ENCODE data around the gene CEP112.

Gene CEP112

GRCh38 chr17:65895969-65896368, 296.0 kb downstream of the CEP112 start:
- ChIA-PET CTCF (no interaction called here), POLR2A (no interaction called here)
- no peak for TF ChIP-seq BHLHE40 (IDR thresholded peaks at IDR 0.05; ENCODE audit: borderline replicate concordance)
- TF ChIP-seq HDGF (IDR thresholded peaks at IDR 0.05; ENCODE audit: borderline replicate concordance) = no peak
- TF ChIP-seq ZNF384 (IDR thresholded peaks at IDR 0.05) = no peak
- no peak for TF ChIP-seq FOXA1 (IDR thresholded peaks at IDR 0.05)
- no peak for TF ChIP-seq SUZ12 (IDR thresholded peaks at IDR 0.05)
- TF ChIP-seq LEF1 (IDR thresholded peaks at IDR 0.05; ENCODE audit: borderline replicate concordance) = no peak
- TF ChIP-seq L3MBTL2 (conservative IDR thresholded peaks at IDR 0.05) = no peak
- TF ChIP-seq PKNOX1 (IDR thresholded peaks at IDR 0.05) = no peak
- TF ChIP-seq FOXK2 (IDR thresholded peaks at IDR 0.05) = no peak
- no peak for TF ChIP-seq FOXM1 (IDR thresholded peaks at IDR 0.05; ENCODE audit: borderline replicate concordance)
- no peak for TF ChIP-seq NFRKB (IDR thresholded peaks at IDR 0.05)
- TF ChIP-seq TARDBP (IDR thresholded peaks at IDR 0.05) = no peak
- TF ChIP-seq ARNT (IDR thresholded peaks at IDR 0.05) = no peak
- TF ChIP-seq SP1 (IDR thresholded peaks at IDR 0.05) = no peak
- TF ChIP-seq CTBP1 (IDR thresholded peaks at IDR 0.05; ENCODE audit: borderline replicate concordance) = no peak
- no peak for TF ChIP-seq ELF4 (IDR thresholded peaks at IDR 0.05)
- no peak for DNase-seq (ENCODE audit: extremely low spot score)

GRCh38 chr17:65893692-65894279, 298.1 kb downstream of the CEP112 start:
- ChIA-PET POLR2A (no interaction called here), CTCF (no interaction called here)
- no peak for DNase-seq (ENCODE audit: extremely low spot score)
- TF ChIP-seq LEF1 (IDR thresholded peaks at IDR 0.05; ENCODE audit: borderline replicate concordance) = no peak
- no peak for TF ChIP-seq ELF4 (IDR thresholded peaks at IDR 0.05)
- no peak for TF ChIP-seq FOXM1 (IDR thresholded peaks at IDR 0.05; ENCODE audit: borderline replicate concordance)
- TF ChIP-seq L3MBTL2 (conservative IDR thresholded peaks at IDR 0.05) = no peak

- CTCF ChIA-PET = no interaction called here
- POLR2A ChIA-PET = no interaction called here
- DNase-seq (ENCODE audit: extremely low spot score) = no peak
- no peak for TF ChIP-seq FOXK2 (IDR thresholded peaks at IDR 0.05)
- no peak for TF ChIP-seq LEF1 (IDR thresholded peaks at IDR 0.05; ENCODE audit: borderline replicate concordance)
- no peak for TF ChIP-seq ZNF384 (IDR thresholded peaks at IDR 0.05)
- TF ChIP-seq CTBP1 (IDR thresholded peaks at IDR 0.05; ENCODE audit: borderline replicate concordance) = no peak
- no peak for TF ChIP-seq BHLHE40 (IDR thresholded peaks at IDR 0.05; ENCODE audit: borderline replicate concordance)
- TF ChIP-seq FOXM1 (IDR thresholded peaks at IDR 0.05; ENCODE audit: borderline replicate concordance) = no peak
- no peak for TF ChIP-seq SP1 (IDR thresholded peaks at IDR 0.05)
- TF ChIP-seq HDGF (IDR thresholded peaks at IDR 0.05; ENCODE audit: borderline replicate concordance) = no peak
- TF ChIP-seq SUZ12 (IDR thresholded peaks at IDR 0.05) = no peak
- TF ChIP-seq PKNOX1 (IDR thresholded peaks at IDR 0.05) = no peak
- no peak for TF ChIP-seq NFRKB (IDR thresholded peaks at IDR 0.05)
- no peak for TF ChIP-seq TARDBP (IDR thresholded peaks at IDR 0.05)
- TF ChIP-seq FOXA1 (IDR thresholded peaks at IDR 0.05) = no peak
- TF ChIP-seq ELF4 (IDR thresholded peaks at IDR 0.05) = no peak
- no peak for TF ChIP-seq ARNT (IDR thresholded peaks at IDR 0.05)
- TF ChIP-seq L3MBTL2 (conservative IDR thresholded peaks at IDR 0.05) = no peak
These were observed 299.0 kb downstream of the CEP112 start for GRCh38 chr17:65892912-65893377.

GRCh38 chr17:65891231-65891735, 300.6 kb downstream of the CEP112 start:
- ChIA-PET POLR2A (no interaction called here), CTCF (no interaction called here)

GRCh38 chr17:65888649-65889048, 303.3 kb downstream of the CEP112 start:
- CTCF ChIA-PET = no interaction called here
- TF ChIP-seq ELF4 (IDR thresholded peaks at IDR 0.05) (no peak), FOXK2 (IDR thresholded peaks at IDR 0.05) (no peak), SUZ12 (IDR thresholded peaks at IDR 0.05) (no peak), NFRKB (IDR thresholded peaks at IDR 0.05) (no peak), SP1 (IDR thresholded peaks at IDR 0.05) (no peak), FOXA1 (IDR thresholded peaks at IDR 0.05) (no peak)
- POLR2A ChIA-PET = no interaction called here
- no peak for DNase-seq (ENCODE audit: extremely low spot score)

More at GRCh38 chr17:65891231-65891735, 300.6 kb downstream of the CEP112 start:
- TF ChIP-seq FOXA1 (IDR thresholded peaks at IDR 0.05) (no peak), CTBP1 (IDR thresholded peaks at IDR 0.05; ENCODE audit: borderline replicate concordance) (no peak), HDGF (IDR thresholded peaks at IDR 0.05; ENCODE audit: borderline replicate concordance) (no peak), ZNF384 (IDR thresholded peaks at IDR 0.05) (no peak)
- no peak for DNase-seq (ENCODE audit: extremely low spot score)

GRCh38 chr17:65886315-65887245, 305.4 kb downstream of the CEP112 start:
- no peak for DNase-seq (ENCODE audit: extremely low spot score)
- no peak for TF ChIP-seq BHLHE40 (IDR thresholded peaks at IDR 0.05; ENCODE audit: borderline replicate concordance)
- TF ChIP-seq L3MBTL2 (conservative IDR thresholded peaks at IDR 0.05) = no peak
- no peak for TF ChIP-seq HDGF (IDR thresholded peaks at IDR 0.05; ENCODE audit: borderline replicate concordance)
- TF ChIP-seq FOXA1 (IDR thresholded peaks at IDR 0.05) = no peak
- TF ChIP-seq LEF1 (IDR thresholded peaks at IDR 0.05; ENCODE audit: borderline replicate concordance) = no peak
- TF ChIP-seq FOXK2 (IDR thresholded peaks at IDR 0.05) = no peak
- TF ChIP-seq ELF4 (IDR thresholded peaks at IDR 0.05) = no peak
- ChIA-PET CTCF (interaction anchor here (0.6 to 0.7 kb wide), 3 partner anchors 31 to 1109 kb away, joined by 3 to 8 read pairs (median 3); no protein-coding TSS in a partner anchor), POLR2A (no interaction called here)

All from HEK293T (cell line).